Aorta (tissue), 5 donors: ENCODE results near the gene C3orf18. TPM values are rescaled to one million over a fixed set of nuclear protein-coding genes. Genes with fewer than 3 reads are reported as not detected.

Experiments used
- ATAC-seq: fragments of 200-7000 bp; cut with Tn5 transposase; one replicate; pipeline ENCODE4 v1.9.1; 2022; ENCODE audit warnings: moderate library complexity; ENCODE audit not compliant: low FRiP score
- DNase-seq, 2 donors: peaks; one replicate each; pipeline ENCODE4 v3.0.0-alpha.2; 2020
- H3K27ac ChIP-seq, 2 donors: one replicate each; pipeline ENCODE4 v1.5.1; 2013; ENCODE audit warnings: low read length in 2 of 2, mild to moderate bottlenecking in 2 of 2, moderate library complexity in 2 of 2, control low read depth in 1 of 2, inconsistent platforms in 1 of 2, low read depth in 1 of 2
- H3K27me3 ChIP-seq, 2 donors: one replicate each; pipeline ENCODE4 v1.6.1; 2013; ENCODE audit warnings: control low read depth in 1 of 2, low read length in 1 of 2, mild to moderate bottlenecking in 1 of 2, moderate library complexity in 1 of 2; ENCODE audit not compliant: insufficient read depth in 2 of 2, control insufficient read depth in 1 of 2
- H3K36me3 ChIP-seq, 2 donors: one replicate each; pipeline ENCODE4 v1.6.1; 2013; ENCODE audit warnings: control low read depth in 1 of 2, low read length in 1 of 2, mild to moderate bottlenecking in 1 of 2; ENCODE audit not compliant: insufficient read depth in 2 of 2, control insufficient read depth in 1 of 2
- H3K4me1 ChIP-seq, 2 donors: one replicate each; pipeline ENCODE4 v1.6.1; 2013; ENCODE audit warnings: low read length in 2 of 2, control low read depth in 1 of 2, mild to moderate bottlenecking in 1 of 2, moderate library complexity in 1 of 2; ENCODE audit not compliant: insufficient read depth in 2 of 2, control insufficient read depth in 1 of 2
- H3K4me3 ChIP-seq, 2 donors: one replicate each; pipeline ENCODE4 v1.5.1; 2013; ENCODE audit warnings: low read length in 2 of 2, control low read depth in 1 of 2, mild to moderate bottlenecking in 1 of 2
- H3K9me3 ChIP-seq: one replicate; pipeline ENCODE4 v1.6.1; 2013; ENCODE audit warnings: mild to moderate bottlenecking, low read length; ENCODE audit not compliant: control insufficient read depth
- WGBS, 2 donors: extraction: QIAGEN DNeasy Blood & Tissue Kit; methylation state at CpG; one replicate each; pipeline ENCODE4 v1.1.7; 2013; 5-methylcytosine and 5-hydroxymethylcytosine counted together
- intact Hi-C, 2 donors: fragments of 100-400 bp; cut with DNase I; formaldehyde crosslinking; loops; one replicate each; pipeline versions ENCODE4 v1.14.2 to v1.15.0; 2022
- polyA plus RNA-seq, 2 donors: library from polyadenylated mRNA; stranded (reverse); fragments of 200-250 nt; gene quantifications; one replicate each; pipeline ENCODE4 v1.2.3, GENCODE V29; 2013
- total RNA-seq, 2 donors: library from RNA; stranded (reverse); fragmentation: NEBNext Ultra II Directional; extraction: Animal tissue kit (Norgen Biotek cat#: 25700); gene quantifications; one replicate each; pipeline ENCODE4 v1.2.1, GENCODE V29; 2021
- donor health status: healthy with polysubstance abuse.
- donor health status: Bipolar disorder and iron deficiency.
- donor health status: DM: no; HTN: no; CAD: no.
- donor health status: DM: no; HTN: no; CAD: no.
- donor health status: DM: yes; HTN: yes; CAD: no.

The C3orf18 gene
- total and polyA plus RNA-seq, 4 donors = 8.8 to 18.0 (median 16.1) TPM

- 72 to 75% methylated on average over 14 of the region's 14 CpGs for WGBS, 2 donors
- DNase-seq (peak in 1 of 2 donors; percentile 70), ATAC-seq (no peak)
- H3K9me3 ChIP-seq = no peaks in the 10 kb centered on the region
- no peak overlapping the region for H3K27ac ChIP-seq
- no peak overlapping the region for H3K4me3 ChIP-seq
- no peaks in the 10 kb centered on the region for H3K36me3 ChIP-seq
- intact Hi-C loops = no loop called here
- peaks cover 0 to 4% of the 10 kb centered on the region in 2 donors for H3K4me1 ChIP-seq
- H3K27me3 ChIP-seq = no peaks in the 10 kb centered on the region
Measured at GRCh38 chr3:50604628-50605588, 37.4 kb upstream of the C3orf18 start.

- Histone ChIP-seq H3K4me1 (peaks cover 0 to 4% of the 10 kb centered on the region in 2 donors), H3K27me3 (no peaks in the 10 kb centered on the region), H3K9me3 (no peaks in the 10 kb centered on the region), H3K27ac (no peak overlapping the region), H3K4me3 (no peak overlapping the region), H3K36me3 (no peaks in the 10 kb centered on the region)
- 74 to 76% methylated on average over 5 of the region's 5 CpGs for WGBS, 2 donors
- ATAC-seq = no peak
- intact Hi-C loops = no loop called here
- DNase-seq = no peak
Measured at GRCh38 chr3:50604110-50604621, 36.6 kb upstream of the C3orf18 start.

GRCh38 chr3:50603261-50604109, 35.9 kb upstream of the C3orf18 start:
- no peaks in the 10 kb centered on the region for H3K9me3 ChIP-seq
- H3K4me3 ChIP-seq = no peak overlapping the region
- intact Hi-C loops = no loop called here
- H3K4me1 ChIP-seq = peaks cover 0 to 4% of the 10 kb centered on the region in 2 donors
- H3K36me3 ChIP-seq = no peaks in the 10 kb centered on the region
- no peak overlapping the region for H3K27ac ChIP-seq
- no peaks in the 10 kb centered on the region for H3K27me3 ChIP-seq
- WGBS, 2 donors = 66 to 74% methylated on average over 4 of the region's 4 CpGs
- ATAC-seq (no peak), DNase-seq (no peak)

GRCh38 chr3:50602595-50603191, 35.1 kb upstream of the C3orf18 start:
- Histone ChIP-seq H3K4me1 (peaks cover 0 to 4% of the 10 kb centered on the region in 2 donors), H3K27ac (peak overlapping the region; percentile 20 to 70), H3K27me3 (no peaks in the 10 kb centered on the region), H3K9me3 (no peaks in the 10 kb centered on the region), H3K36me3 (no peaks in the 10 kb centered on the region), H3K4me3 (no peak overlapping the region)
- DNase-seq = no peak
- 69% methylated on average over 9 of the region's 9 CpGs for WGBS, 2 donors
- ATAC-seq = no peak
- intact Hi-C loops = loop anchor here in 1 of 2 donors (1.0 kb wide), 1 partner anchor 9 kb away; the partner anchor contains the start of gene CISH

GRCh38 chr3:50600841-50601591, 33.5 kb upstream of the C3orf18 start:
- intact Hi-C loops = loop anchor here in 1 of 2 donors (1.0 kb wide), 1 partner anchor 32 kb away; the partner anchor contains the start of gene HEMK1
- Histone ChIP-seq H3K4me3 (no peak overlapping the region), H3K36me3 (no peaks in the 10 kb centered on the region), H3K4me1 (peaks cover 0 to 4% of the 10 kb centered on the region in 2 donors), H3K27me3 (no peaks in the 10 kb centered on the region), H3K9me3 (no peaks in the 10 kb centered on the region), H3K27ac (peak overlapping the region; percentile 49 to 99)
- WGBS, 2 donors = 0 to 2% methylated on average over 14 of the region's 14 CpGs
- peak; percentile 91 for ATAC-seq
- DNase-seq = peak; percentile 97

GRCh38 chr3:50600141-50600753, 32.7 kb upstream of the C3orf18 start:
- Histone ChIP-seq H3K27ac (peak overlapping the region in 1 of 2 donors; percentile 29), H3K9me3 (no peaks in the 10 kb centered on the region), H3K4me1 (peaks cover 0 to 4% of the 10 kb centered on the region in 2 donors), H3K36me3 (no peaks in the 10 kb centered on the region), H3K27me3 (no peaks in the 10 kb centered on the region), H3K4me3 (no peak overlapping the region)
- 74 to 75% methylated on average over 9 of the region's 9 CpGs for WGBS, 2 donors
- intact Hi-C loops = no loop called here
- DNase-seq = no peak
- ATAC-seq = no peak

GRCh38 chr3:50599716-50600118, 32.2 kb upstream of the C3orf18 start:
- H3K4me1 ChIP-seq = peaks cover 0 to 4% of the 10 kb centered on the region in 2 donors
- H3K27ac ChIP-seq = no peak overlapping the region
- intact Hi-C loops = no loop called here

More at GRCh38 chr3:50599716-50600118, 32.2 kb upstream of the C3orf18 start:
- 71 to 81% methylated on average over 1 of the region's 1 CpG for WGBS, 2 donors
- H3K36me3 ChIP-seq = no peaks in the 10 kb centered on the region
- DNase-seq (no peak), ATAC-seq (no peak)
- no peak overlapping the region for H3K4me3 ChIP-seq
- H3K9me3 ChIP-seq = no peaks in the 10 kb centered on the region
- H3K27me3 ChIP-seq = no peaks in the 10 kb centered on the region
